Keratinocyte (primary cell): ENCODE data around the gene FAF2. TPM values are rescaled to one million over a fixed set of nuclear protein-coding genes. Genes with fewer than 3 reads are reported as not detected.

Source experiments
- DNase-seq: peaks from one replicate; pipeline ENCODE4 v3.0.0-alpha.2; 2011; ENCODE audit warnings: low read depth, missing footprints, low spot score
- FAIRE-seq: peaks from 2 replicates; lab custom pipeline; 2011; peaks lifted over from hg19 to GRCh38; lab: Jason Lieb, UNC
- H2AFZ ChIP-seq: 2 replicates; pipeline ENCODE4 v1.6.0; 2012; ENCODE audit warnings: low read length, control low read depth, inconsistent platforms; ENCODE audit not compliant: control insufficient read depth
- H3K27ac ChIP-seq: 2 replicates; pipeline ENCODE4 v1.5.1; 2011; ENCODE audit warnings: low read length; ENCODE audit not compliant: control insufficient read depth, insufficient read depth
- H3K27me3 ChIP-seq: 3 replicates; pipeline ENCODE4 v1.6.0; 2011; ENCODE audit warnings: low read length; ENCODE audit not compliant: control insufficient read depth, insufficient read depth; ENCODE audit errors: extremely low read depth
- H3K36me3 ChIP-seq, 2 experiments: 2 replicates in 1 of 2; 3 replicates in 1 of 2; pipeline ENCODE4 v1.5.1; 2011; ENCODE audit warnings: low read length in 2 of 2, mild to moderate bottlenecking in 1 of 2; ENCODE audit not compliant: control insufficient read depth in 2 of 2, insufficient read depth in 2 of 2; ENCODE audit errors: extremely low read depth in 1 of 2
- H3K4me1 ChIP-seq: 3 replicates; pipeline ENCODE4 v1.5.1; 2011; ENCODE audit warnings: low read length; ENCODE audit not compliant: control insufficient read depth, insufficient read depth; ENCODE audit errors: extremely low read depth
- H3K4me2 ChIP-seq: 3 replicates; pipeline ENCODE4 v1.6.0; 2011; ENCODE audit warnings: low read depth, low read length; ENCODE audit not compliant: control insufficient read depth, insufficient read depth; ENCODE audit errors: extremely low read depth
- H3K4me3 ChIP-seq, 3 experiments: fragments of 200-600 bp in 1 of 3; sonication (generic) in 1 of 3; 2 replicates in 2 of 3; 3 replicates in 1 of 3; pipeline ENCODE4 v1.5.1; 2011 to 2016; ENCODE audit warnings: low read length in 3 of 3, mild to moderate bottlenecking in 3 of 3, control low read depth in 2 of 3, inconsistent platforms in 1 of 3, low read depth in 1 of 3, mixed read lengths in 1 of 3, mixed run types in 1 of 3, moderate library complexity in 1 of 3; ENCODE audit not compliant: control insufficient read depth in 2 of 3, insufficient read depth in 2 of 3; ENCODE audit errors: extremely low read depth in 1 of 3
- H3K79me2 ChIP-seq: 2 replicates; pipeline ENCODE4 v1.6.0; 2012; ENCODE audit warnings: low read length; ENCODE audit not compliant: control insufficient read depth, insufficient read depth
- H3K9ac ChIP-seq: 3 replicates; pipeline ENCODE4 v1.6.0; 2011; ENCODE audit warnings: low read length; ENCODE audit not compliant: control insufficient read depth, insufficient read depth; ENCODE audit errors: extremely low read depth
- H3K9me1 ChIP-seq: 3 replicates; pipeline ENCODE4 v1.6.0; 2011; ENCODE audit warnings: low read length; ENCODE audit not compliant: control insufficient read depth, insufficient read depth; ENCODE audit errors: extremely low read depth
- H3K9me3 ChIP-seq: 2 replicates; pipeline ENCODE4 v1.5.1; 2012; ENCODE audit warnings: low read depth, low read length; ENCODE audit not compliant: control insufficient read depth
- H4K20me1 ChIP-seq: 3 replicates; pipeline ENCODE4 v1.6.0; 2011; ENCODE audit warnings: low read length; ENCODE audit not compliant: control insufficient read depth, insufficient read depth; ENCODE audit errors: extremely low read depth
- CTCF ChIP-seq, 3 experiments: IDR thresholded peaks in 1 of 3; conservative IDR thresholded peaks in 1 of 3; optimal IDR thresholded peaks in 1 of 3; 2 replicates in 2 of 3; 3 replicates in 1 of 3; pipeline versions ENCODE3 to v1.5.1; 2011; ENCODE audit warnings: low read length in 3 of 3, mild to moderate bottlenecking in 3 of 3, moderate library complexity in 2 of 3, control low read depth in 1 of 3, inconsistent platforms in 1 of 3; ENCODE audit not compliant: insufficient read depth in 2 of 3; ENCODE audit errors: extremely low read depth in 1 of 3
- EZH2 ChIP-seq: IDR thresholded peaks from one replicate; pipeline ENCODE4 v1.6.1; 2012; ENCODE audit warnings: inconsistent platforms, mild to moderate bottlenecking, low read length, moderate library complexity
- dilution Hi-C: fragments of 300-500 bp; cut with MboI; formaldehyde crosslinking; loops from one replicate; pipeline ENCODE4 v1.7.0; 2020; ENCODE audit warnings: low sequenced_read_pairs; ENCODE audit not compliant: extremely low pct_ligation_motif_present
- polyA plus RNA-seq, 5 experiments: library from polyadenylated mRNA; depleted of rRNA in 3 of 5; stranded (reverse) in 3 of 5; stranded (forward) in 1 of 5; unstranded in 1 of 5; fragments of >200 nt; gene quantifications; 1 replicate in 1 of 5; 2 replicates in 3 of 5; 3 replicates in 1 of 5; pipeline versions ENCODE4 v1.2.1 to v1.2.3, GENCODE V29; 2011 to 2012; ENCODE audit warnings: missing spikeins in 2 of 5, low read depth in 1 of 5, low replicate concordance in 1 of 5

FAF2 gene
- polyA plus RNA-seq, 1 donor (not counting 4 experiments of a cell fraction or from before 2014, with no cell fraction given): 52.9 TPM

- Histone ChIP-seq H3K27ac (no peak overlapping the region), H3K27me3 (no peaks in the 10 kb centered on the region), H3K9me3 (no peaks in the 10 kb centered on the region), H3K36me3 (peaks cover 23 to 42% of the 10 kb centered on the region in 2 experiments), H4K20me1 (no peaks in the 10 kb centered on the region), H3K9me1 (peaks cover 2% of the 10 kb centered on the region), H3K4me2 (no peak overlapping the region), H3K79me2 (peaks cover 17% of the 10 kb centered on the region), H2AFZ (no peak overlapping the region), H3K4me1 (peaks cover 34% of the 10 kb centered on the region), H3K9ac (no peak overlapping the region), H3K4me3 (no peak overlapping the region)
- FAIRE-seq (no peak), DNase-seq (no peak)
- dilution Hi-C loops: no loop called here
- TF ChIP-seq CTCF (optimal IDR thresholded peaks at IDR 0.05 in 1 of 3, IDR thresholded peaks at IDR 0.05 in 1 of 3, conservative IDR thresholded peaks at IDR 0.05 in 1 of 3; ENCODE audit: extremely low read depth in 1 of 3, insufficient read depth in 2 of 3, low read length in 3 of 3) (no peak), EZH2 (no peak)
Observed at GRCh38 chr5:176491101-176491502, 42.9 kb downstream of the FAF2 start.

GRCh38 chr5:176491901-176492300 lies 43.7 kb downstream of the FAF2 start:
- peak overlapping the region; percentile 45 for H3K4me2 ChIP-seq

More at GRCh38 chr5:176491901-176492300, 43.7 kb downstream of the FAF2 start:
- peak overlapping the region in 2 of 3 experiments; percentile 0 to 2 for H3K4me3 ChIP-seq
- H3K4me1 ChIP-seq: peaks cover 34% of the 10 kb centered on the region
- no peak overlapping the region for H2AFZ ChIP-seq
- H3K9me1 ChIP-seq: peaks cover 2% of the 10 kb centered on the region
- no peak for DNase-seq
- dilution Hi-C loops: no loop called here
- FAIRE-seq: peak; percentile 84
- peaks cover 20 to 43% of the 10 kb centered on the region in 2 experiments for H3K36me3 ChIP-seq
- peak overlapping the region; percentile 70 for H3K27ac ChIP-seq
- H3K9me3 ChIP-seq: no peaks in the 10 kb centered on the region
- H3K9ac ChIP-seq: peak overlapping the region; percentile 47
- no peaks in the 10 kb centered on the region for H3K27me3 ChIP-seq
- H3K79me2 ChIP-seq: peaks cover 12% of the 10 kb centered on the region
- no peaks in the 10 kb centered on the region for H4K20me1 ChIP-seq
- no peak for TF ChIP-seq CTCF (optimal IDR thresholded peaks at IDR 0.05 in 1 of 3, IDR thresholded peaks at IDR 0.05 in 1 of 3, conservative IDR thresholded peaks at IDR 0.05 in 1 of 3; ENCODE audit: extremely low read depth in 1 of 3, insufficient read depth in 2 of 3, low read length in 3 of 3)
- TF ChIP-seq EZH2: no peak
